Calu3 (cell line): ENCODE results near the gene BTBD19. TPM values are rescaled to one million over a fixed set of nuclear protein-coding genes. Genes with fewer than 3 reads are reported as not detected.
A peak's percentile ranks its signal among the peaks of the same experiment; 100 is the strongest.

Source experiments
- BruUV-seq: library from RNA; stranded (reverse); fragments of 400-500 nt; replicated peaks from 2 replicates; lab custom pipeline; 2021; lab: Mats Ljungman, UMichigan
- CTCF ChIA-PET: fragments of 300-600 bp; sonication (Branson Sonifier 250); formaldehyde crosslinking; loops from one replicate; lab custom pipeline; 2022; ENCODE audit warnings: antibody characterized with exemption; lab: Charles Lee
- DNase-seq: peaks from one replicate; pipeline ENCODE4 v3.0.0; 2022
- H3K27ac Mint-ChIP-seq: one replicate; pipeline ENCODE4 v1.8.0; 2022; ENCODE audit warnings: mixed read lengths; ENCODE audit not compliant: unreplicated experiment
- H3K27me3 Mint-ChIP-seq: one replicate; pipeline ENCODE4 v1.8.0; 2022; ENCODE audit warnings: mixed read lengths; ENCODE audit not compliant: unreplicated experiment
- H3K36me3 Mint-ChIP-seq: one replicate; pipeline ENCODE4 v1.8.0; 2022; ENCODE audit warnings: mild to moderate bottlenecking, moderate library complexity, mixed read lengths; ENCODE audit not compliant: insufficient read depth, unreplicated experiment
- H3K4me1 Mint-ChIP-seq: one replicate; pipeline ENCODE4 v1.8.0; 2022; ENCODE audit warnings: mild to moderate bottlenecking, low read depth, mixed read lengths; ENCODE audit not compliant: unreplicated experiment
- H3K4me3 Mint-ChIP-seq: one replicate; pipeline ENCODE4 v1.8.0; 2022; ENCODE audit warnings: mild to moderate bottlenecking, low read depth, moderate library complexity, mixed read lengths; ENCODE audit not compliant: unreplicated experiment
- H3K9me3 Mint-ChIP-seq: one replicate; pipeline ENCODE4 v1.8.0; 2022; ENCODE audit warnings: low read depth, mixed read lengths; ENCODE audit not compliant: unreplicated experiment
- CTCF ChIP-seq: fragments of 200-600 bp; IDR thresholded peaks from one replicate; pipeline ENCODE4 v1.8.0; 2022; ENCODE audit warnings: antibody characterized with exemption; ENCODE audit not compliant: unreplicated experiment
- intact Hi-C: fragments of 100-400 bp; cut with micrococcal nuclease; formaldehyde crosslinking; loops from one replicate; pipeline ENCODE4 v1.10.0; 2022; ENCODE audit not compliant: unreplicated experiment
- total RNA-seq: library from RNA; stranded (reverse); gene quantifications from 2 replicates; pipeline ENCODE4 v1.2.3, GENCODE V29; 2022

Gene BTBD19
- total RNA-seq, 1 experiment from 2014 or later = 5.9 TPM

DNA sequence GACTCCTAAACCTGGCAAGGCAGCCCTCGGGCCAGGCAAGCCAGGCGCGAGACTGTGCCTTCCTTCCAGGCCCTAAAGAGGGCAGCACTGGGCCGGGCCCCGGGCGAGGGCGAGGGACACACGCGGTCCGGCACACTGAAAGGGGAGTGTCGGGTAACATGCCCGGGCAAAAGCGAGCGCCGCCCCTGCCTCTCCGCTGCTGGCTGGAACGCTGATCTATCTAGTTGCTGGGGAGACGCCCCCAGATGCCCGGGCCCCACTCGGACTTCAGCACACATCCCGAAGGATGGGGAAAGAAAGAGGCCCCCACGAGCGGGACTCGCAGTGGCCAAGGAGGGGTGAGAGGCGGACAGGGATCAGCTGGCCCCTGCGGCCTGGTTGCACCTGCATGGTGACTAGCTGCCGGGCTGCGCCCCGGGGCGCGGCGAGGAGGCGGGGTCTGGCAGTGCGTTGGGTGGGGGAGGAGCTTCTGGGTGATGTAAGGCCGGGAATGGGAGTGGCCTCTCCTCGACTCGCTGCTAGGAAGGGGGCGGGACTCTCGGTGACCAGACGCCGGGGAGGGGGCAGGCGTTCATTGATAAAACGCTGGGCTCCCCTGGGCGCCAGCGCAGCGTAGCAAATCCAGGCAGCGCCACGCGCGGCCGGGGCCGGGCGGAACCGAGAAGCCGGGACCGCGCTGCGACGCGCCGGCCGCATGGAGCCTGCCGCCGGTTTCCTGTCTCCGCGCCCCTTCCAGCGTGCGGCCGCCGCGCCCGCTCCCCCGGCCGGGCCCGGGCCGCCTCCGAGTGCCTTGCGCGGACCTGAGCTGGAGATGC lies 8.3 kb upstream of the BTBD19 start, which contains the start of gene PLK3:
Gene PLK3 (plus strand): TSS at position 608 of the 815 bp plus-strand sequence. CDS start 87 bp downstream, at position 695.
- BruUV-seq = no TSS peak
- Mint-ChIP-seq H3K36me3 (peaks cover 57% of the 10 kb centered on the region), H3K4me1 (peaks cover 25% of the 10 kb centered on the region), H3K27me3 (no peaks in the 10 kb centered on the region), H3K4me3 (peak within 1 kb of the TSS; percentile 77), H3K27ac (peak within 1 kb of the TSS; percentile 85), H3K9me3 (no peaks in the 10 kb centered on the region)
- intact Hi-C loops = no loop called here
- CTCF ChIA-PET = interaction anchor here (0.6 to 1.6 kb wide), 10 partner anchors 9 to 211 kb away, joined by 3 to 10 read pairs (median 4); partner anchors contain the start of genes BTBD19, HECTD3, PTCH2 and RPS8
- peak; percentile 98 for DNase-seq
- TF ChIP-seq CTCF = peak; percentile 78

DNA sequence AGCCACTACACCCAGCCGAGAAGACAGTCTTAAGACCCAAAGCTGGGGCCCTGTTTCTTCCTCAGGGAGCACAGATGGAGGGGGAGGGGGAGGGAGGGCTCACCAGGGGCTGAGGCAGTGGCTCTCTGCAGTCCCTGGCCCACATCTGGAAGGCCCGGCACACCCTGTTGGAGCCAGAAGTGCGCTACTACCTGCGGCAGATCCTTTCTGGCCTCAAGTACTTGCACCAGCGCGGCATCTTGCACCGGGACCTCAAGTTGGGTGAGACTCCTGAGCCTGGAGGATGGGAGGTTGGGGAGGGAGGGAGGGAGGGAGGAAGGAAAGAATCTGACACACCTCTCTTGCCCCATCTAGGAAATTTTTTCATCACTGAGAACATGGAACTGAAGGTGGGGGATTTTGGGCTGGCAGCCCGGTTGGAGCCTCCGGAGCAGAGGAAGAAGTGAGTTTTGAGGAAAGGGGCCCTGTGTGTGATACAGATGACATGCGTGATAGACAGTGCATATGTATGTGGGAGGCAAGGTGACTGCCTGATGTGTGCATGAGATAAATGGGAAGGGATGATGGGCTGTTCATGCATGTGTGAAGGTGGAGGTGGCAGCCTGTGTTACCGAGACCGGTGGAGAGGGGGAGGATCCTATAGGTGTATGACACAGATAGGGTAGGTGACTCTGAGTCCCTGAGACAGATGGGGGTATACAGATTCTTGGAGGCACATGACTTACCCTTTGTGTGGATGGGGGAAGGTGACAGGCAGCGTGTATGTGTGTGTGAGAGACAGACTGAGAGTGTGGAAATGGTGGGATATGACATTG lies 6.6 kb upstream of the BTBD19 start:
- Mint-ChIP-seq H3K4me1 (peaks cover 26% of the 10 kb centered on the region), H3K27me3 (no peaks in the 10 kb centered on the region), H3K36me3 (peaks cover 69% of the 10 kb centered on the region), H3K27ac (peak overlapping the region; percentile 74), H3K9me3 (no peaks in the 10 kb centered on the region), H3K4me3 (peak overlapping the region; percentile 77)
- TF ChIP-seq CTCF = no peak
- intact Hi-C loops = no loop called here
- no TSS peak for BruUV-seq
- CTCF ChIA-PET = no interaction called here
- DNase-seq = no peak

DNA sequence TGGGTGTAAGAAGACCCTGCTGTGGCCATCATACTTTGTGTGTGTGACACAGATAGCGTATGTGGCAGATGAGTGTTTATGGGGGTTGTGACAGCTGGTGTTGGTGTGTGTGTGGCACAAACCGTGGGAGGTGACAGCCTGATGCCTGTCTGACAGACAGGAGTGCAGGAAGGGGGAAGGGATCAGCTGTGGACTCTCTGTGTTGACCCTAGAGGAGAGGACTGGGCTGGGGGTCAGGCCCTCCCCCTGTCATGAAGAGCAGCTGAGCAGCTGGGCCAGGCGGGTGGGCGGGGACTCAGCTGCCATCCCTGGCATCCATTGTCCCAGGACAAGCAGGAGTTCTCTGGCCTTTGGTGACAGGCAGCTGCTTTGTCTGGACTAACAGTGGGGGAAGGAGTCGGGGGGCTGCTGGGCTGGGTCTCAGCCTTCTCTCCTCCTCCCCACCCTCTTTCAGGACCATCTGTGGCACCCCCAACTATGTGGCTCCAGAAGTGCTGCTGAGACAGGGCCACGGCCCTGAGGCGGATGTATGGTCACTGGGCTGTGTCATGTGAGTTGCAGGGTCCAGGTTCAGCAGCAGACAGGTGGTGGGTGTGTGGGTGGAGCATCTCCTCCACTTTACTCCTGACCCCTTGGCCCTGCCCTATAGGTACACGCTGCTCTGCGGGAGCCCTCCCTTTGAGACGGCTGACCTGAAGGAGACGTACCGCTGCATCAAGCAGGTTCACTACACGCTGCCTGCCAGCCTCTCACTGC lies 5.8 kb upstream of the BTBD19 start:
- TF ChIP-seq CTCF = no peak
- Mint-ChIP-seq H3K4me3 (peak overlapping the region; percentile 77), H3K27ac (peak overlapping the region; percentile 74), H3K4me1 (peaks cover 34% of the 10 kb centered on the region), H3K27me3 (no peaks in the 10 kb centered on the region), H3K9me3 (no peaks in the 10 kb centered on the region), H3K36me3 (peaks cover 77% of the 10 kb centered on the region)
- intact Hi-C loops = no loop called here
- CTCF ChIA-PET = no interaction called here
- no TSS peak for BruUV-seq
- no peak for DNase-seq

- Mint-ChIP-seq H3K36me3 (peaks cover 82% of the 10 kb centered on the region), H3K4me1 (peaks cover 38% of the 10 kb centered on the region), H3K27ac (peak overlapping the region; percentile 5), H3K9me3 (no peaks in the 10 kb centered on the region), H3K27me3 (no peaks in the 10 kb centered on the region), H3K4me3 (peak overlapping the region; percentile 77)
- BruUV-seq = no TSS peak
- TF ChIP-seq CTCF = no peak
- CTCF ChIA-PET = no interaction called here
- no peak for DNase-seq
- intact Hi-C loops = no loop called here
Observed at GRCh38 chr1:44803062-44803311, 5.3 kb upstream of the BTBD19 start.
